HUES6 (cell line): ENCODE data around the gene IL23R.
"Not testable (repeated sequence)": the region's sequence is repeated elsewhere in the genome, so short reads cannot be mapped to it uniquely, and the experiment has no call there.

Source experiments
- H3K27ac ChIP-seq: 2 replicates; pipeline ENCODE4 v1.7.0; 2013; ENCODE audit warnings: low read depth, mild to moderate bottlenecking, low read length, inconsistent platforms
- H3K27me3 ChIP-seq: 2 replicates; pipeline ENCODE4 v1.6.1; 2013; ENCODE audit warnings: low read length; ENCODE audit not compliant: control insufficient read depth, insufficient read depth
- H3K36me3 ChIP-seq: 2 replicates; pipeline ENCODE4 v1.6.1; 2013; ENCODE audit warnings: low read length; ENCODE audit not compliant: control insufficient read depth, insufficient read depth
- H3K4me1 ChIP-seq: 2 replicates; pipeline ENCODE4 v1.6.1; 2013; ENCODE audit warnings: low read length; ENCODE audit not compliant: control insufficient read depth, insufficient read depth
- H3K4me3 ChIP-seq: 2 replicates; pipeline ENCODE4 v1.5.1; 2013; ENCODE audit warnings: low read depth, low read length
- H3K9ac ChIP-seq: one replicate; pipeline ENCODE4 v1.6.1; 2013; ENCODE audit warnings: mild to moderate bottlenecking, low read length
- H3K9me3 ChIP-seq: 2 replicates; pipeline ENCODE4 v1.6.1; 2013; ENCODE audit warnings: low read depth, low read length; ENCODE audit not compliant: control insufficient read depth, insufficient read depth

Gene IL23R

GRCh38 chr1:67193704-67194103 lies 27.4 kb downstream of the IL23R start:
- Histone ChIP-seq H3K27me3 (no peaks in the 10 kb centered on the region), H3K27ac (no peak overlapping the region), H3K4me1 (no peaks in the 10 kb centered on the region), H3K36me3 (no peaks in the 10 kb centered on the region), H3K4me3 (no peak overlapping the region), H3K9me3 (no peaks in the 10 kb centered on the region), H3K9ac (no peak overlapping the region)

GRCh38 chr1:67194209-67194863 lies 28.1 kb downstream of the IL23R start:
- no peak overlapping the region for H3K4me3 ChIP-seq
- no peaks in the 10 kb centered on the region for H3K36me3 ChIP-seq
- no peaks in the 10 kb centered on the region for H3K27me3 ChIP-seq
- H3K4me1 ChIP-seq: no peaks in the 10 kb centered on the region
- no peaks in the 10 kb centered on the region for H3K9me3 ChIP-seq
- H3K9ac ChIP-seq: no peak overlapping the region
- no peak overlapping the region for H3K27ac ChIP-seq

GRCh38 chr1:67200755-67201154 lies 34.5 kb downstream of the IL23R start:
- H3K4me1 ChIP-seq: no peaks in the 10 kb centered on the region
- H3K4me3 ChIP-seq: no peak overlapping the region
- no peak overlapping the region for H3K9ac ChIP-seq
- no peak overlapping the region for H3K27ac ChIP-seq
- H3K27me3 ChIP-seq: no peaks in the 10 kb centered on the region
- no peaks in the 10 kb centered on the region for H3K9me3 ChIP-seq
- no peaks in the 10 kb centered on the region for H3K36me3 ChIP-seq

GRCh38 chr1:67201891-67202290 lies 35.6 kb downstream of the IL23R start:
- Histone ChIP-seq H3K27me3 (no peaks in the 10 kb centered on the region), H3K4me3 (no peak overlapping the region), H3K36me3 (no peaks in the 10 kb centered on the region), H3K4me1 (no peaks in the 10 kb centered on the region), H3K9me3 (no peaks in the 10 kb centered on the region), H3K27ac (no peak overlapping the region), H3K9ac (no peak overlapping the region)

- Histone ChIP-seq H3K4me3 (no peak overlapping the region), H3K4me1 (no peaks in the 10 kb centered on the region), H3K9me3 (no peaks in the 10 kb centered on the region), H3K36me3 (no peaks in the 10 kb centered on the region), H3K9ac (no peak overlapping the region), H3K27me3 (no peaks in the 10 kb centered on the region), H3K27ac (no peak overlapping the region)
Measured at GRCh38 chr1:67204298-67204980, 38.2 kb downstream of the IL23R start.

- H3K27ac ChIP-seq: not testable (repeated sequence)
Measured at GRCh38 chr1:67207398-67207797, 41.1 kb downstream of the IL23R start.

GRCh38 chr1:67208217-67208616 lies 42.0 kb downstream of the IL23R start:
- Histone ChIP-seq H3K36me3 (no peaks in the 10 kb centered on the region), H3K9me3 (no peaks in the 10 kb centered on the region), H3K4me3 (no peak overlapping the region), H3K9ac (no peak overlapping the region), H3K27me3 (no peaks in the 10 kb centered on the region), H3K27ac (no peak overlapping the region), H3K4me1 (no peaks in the 10 kb centered on the region)

More at GRCh38 chr1:67207398-67207797, 41.1 kb downstream of the IL23R start:
- not testable (repeated sequence) for H3K4me3 ChIP-seq, H3K9me3 ChIP-seq, H3K27me3 ChIP-seq, H3K36me3 ChIP-seq, H3K4me1 ChIP-seq, H3K9ac ChIP-seq

- no peaks in the 10 kb centered on the region for H3K36me3 ChIP-seq
- no peak overlapping the region for H3K9ac ChIP-seq
- no peaks in the 10 kb centered on the region for H3K27me3 ChIP-seq
- no peaks in the 10 kb centered on the region for H3K9me3 ChIP-seq
- H3K4me1 ChIP-seq: no peaks in the 10 kb centered on the region
- no peak overlapping the region for H3K27ac ChIP-seq
- H3K4me3 ChIP-seq: no peak overlapping the region
Measured at GRCh38 chr1:67209521-67209920, 43.3 kb downstream of the IL23R start.

GRCh38 chr1:67211589-67212563 lies 45.6 kb downstream of the IL23R start:
- H3K27me3 ChIP-seq: no peaks in the 10 kb centered on the region
- H3K4me1 ChIP-seq: no peaks in the 10 kb centered on the region
- no peak overlapping the region for H3K27ac ChIP-seq
- no peaks in the 10 kb centered on the region for H3K9me3 ChIP-seq
- no peak overlapping the region for H3K4me3 ChIP-seq
- no peaks in the 10 kb centered on the region for H3K36me3 ChIP-seq
- no peak overlapping the region for H3K9ac ChIP-seq

GRCh38 chr1:67213164-67213563 lies 46.9 kb downstream of the IL23R start:
- Histone ChIP-seq H3K9ac (no peak overlapping the region), H3K36me3 (no peaks in the 10 kb centered on the region), H3K4me1 (no peaks in the 10 kb centered on the region), H3K27me3 (no peaks in the 10 kb centered on the region), H3K27ac (no peak overlapping the region), H3K9me3 (no peaks in the 10 kb centered on the region), H3K4me3 (no peak overlapping the region)

- Histone ChIP-seq H3K9ac (no peak overlapping the region), H3K27ac (no peak overlapping the region), H3K36me3 (no peaks in the 10 kb centered on the region), H3K4me3 (no peak overlapping the region), H3K9me3 (no peaks in the 10 kb centered on the region), H3K27me3 (no peaks in the 10 kb centered on the region), H3K4me1 (no peaks in the 10 kb centered on the region)
Measured at GRCh38 chr1:67213948-67214347, 47.7 kb downstream of the IL23R start.
